ENCODE results near the gene MPP2.
"Not testable (repeated sequence)": the region's sequence is repeated elsewhere in the genome, so short reads cannot be mapped to it uniquely, and the experiment has no call there.

Gene MPP2

GRCh38 chr17:43907425-43907981 lies at the start of gene MPP2:
Gene MPP2, minus strand, starts transcription at chr17:43907536. Its CDS starts 3,076 bp downstream, at chr17:43904460.
- peak; percentile 47 for DNase-seq

- DNase-seq, result no peak
Measured at GRCh38 chr17:43956222-43956621, 48.9 kb upstream of the MPP2 start.

GRCh38 chr17:43953746-43954145 lies 46.4 kb upstream of the MPP2 start, which contains the start of gene PYY:
Gene PYY, minus strand, starts transcription at chr17:43953940. Its CDS starts 457 bp downstream, at chr17:43953483.
- no peak for DNase-seq

- no peak for DNase-seq
Measured at GRCh38 chr17:43952724-43953666, 45.7 kb upstream of the MPP2 start.

GRCh38 chr17:43952351-43952723 lies 45.0 kb upstream of the MPP2 start:
- no peak for DNase-seq

GRCh38 chr17:43951750-43952149 lies 44.4 kb upstream of the MPP2 start:
- DNase-seq, result no peak

GRCh38 chr17:43950554-43950953 lies 43.2 kb upstream of the MPP2 start:
- DNase-seq, result no peak

GRCh38 chr17:43949781-43950180 lies 42.4 kb upstream of the MPP2 start:
- no peak for DNase-seq

GRCh38 chr17:43946781-43947180 lies 39.4 kb upstream of the MPP2 start:
- DNase-seq, result no peak

GRCh38 chr17:43945074-43945829 lies 37.9 kb upstream of the MPP2 start:
- no peak for DNase-seq

- DNase-seq, result no peak
Measured at GRCh38 chr17:43942051-43942685, 34.8 kb upstream of the MPP2 start, which contains the start of gene PPY. Gene PPY, minus strand, starts transcription at chr17:43942476. Its CDS starts 822 bp downstream, at chr17:43941654.

GRCh38 chr17:43940630-43941029 lies 33.3 kb upstream of the MPP2 start:
- no peak for DNase-seq

GRCh38 chr17:43939886-43940285 lies 32.5 kb upstream of the MPP2 start:
- no peak for DNase-seq

- not testable (repeated sequence) for DNase-seq
Measured at GRCh38 chr17:43939452-43939851, 32.1 kb upstream of the MPP2 start.

- no peak for DNase-seq
Measured at GRCh38 chr17:43938838-43939182, 31.5 kb upstream of the MPP2 start.

- DNase-seq, result no peak
Measured at GRCh38 chr17:43936434-43936833, 29.1 kb upstream of the MPP2 start.

GRCh38 chr17:43935926-43936261 lies 28.6 kb upstream of the MPP2 start:
- DNase-seq, result no peak

- no peak for DNase-seq
Measured at GRCh38 chr17:43935204-43935925, 28.0 kb upstream of the MPP2 start.

- no peak for DNase-seq
Measured at GRCh38 chr17:43932923-43933322, 25.6 kb upstream of the MPP2 start.

- no peak for DNase-seq
Measured at GRCh38 chr17:43932357-43932756, 25.0 kb upstream of the MPP2 start.

- DNase-seq, result no peak
Measured at GRCh38 chr17:43931062-43931571, 23.8 kb upstream of the MPP2 start.

- no peak for DNase-seq
Measured at GRCh38 chr17:43928609-43929008, 21.3 kb upstream of the MPP2 start.

Data from activated CD4-positive, alpha-beta T cell treated with anti-CD3 and anti-CD28 coated beads for 1 hour (primary cell).